HG03045 (cell line): ENCODE measurements around the gene NRG4.
"Not testable (repeated sequence)": the region's sequence is repeated elsewhere in the genome, so short reads cannot be mapped to it uniquely, and the experiment has no call there.

Experiments
- ATAC-seq: cut with Tn5 transposase; IDR thresholded peaks from one replicate; pipeline ENCODE4 v1.9.1; 2021; ENCODE audit warnings: mild to moderate bottlenecking, moderate library complexity; ENCODE audit not compliant: unreplicated experiment

NRG4 gene

GRCh38 chr15:75928680-75929608, 83.3 kb downstream of the NRG4 start:
- ATAC-seq, result no peak

DNA sequence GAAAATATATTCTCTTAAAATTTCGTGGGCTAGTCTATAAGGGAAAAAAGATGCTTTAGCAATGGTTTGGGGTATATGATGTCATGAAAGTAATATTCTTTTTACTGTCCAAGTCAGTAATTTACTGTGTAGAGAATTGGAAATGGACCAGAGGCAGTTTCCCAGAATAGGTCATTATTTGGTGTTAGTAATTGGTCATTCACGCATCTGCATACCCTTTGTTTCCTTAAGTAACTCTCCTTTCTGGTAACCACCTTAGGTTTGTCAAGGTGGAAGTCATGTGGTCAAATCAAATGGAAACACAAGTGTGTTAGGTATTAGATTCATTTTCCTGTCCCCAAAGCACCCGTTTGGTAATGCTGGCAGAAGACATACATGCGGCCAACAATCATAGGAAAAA, 84.6 kb downstream of the NRG4 start:
- ATAC-seq, result no peak

GRCh38 chr15:75926931-75927330, 85.3 kb downstream of the NRG4 start:
- ATAC-seq, result no peak

- no peak for ATAC-seq
Observed at GRCh38 chr15:75925440-75925839, 86.8 kb downstream of the NRG4 start.

DNA sequence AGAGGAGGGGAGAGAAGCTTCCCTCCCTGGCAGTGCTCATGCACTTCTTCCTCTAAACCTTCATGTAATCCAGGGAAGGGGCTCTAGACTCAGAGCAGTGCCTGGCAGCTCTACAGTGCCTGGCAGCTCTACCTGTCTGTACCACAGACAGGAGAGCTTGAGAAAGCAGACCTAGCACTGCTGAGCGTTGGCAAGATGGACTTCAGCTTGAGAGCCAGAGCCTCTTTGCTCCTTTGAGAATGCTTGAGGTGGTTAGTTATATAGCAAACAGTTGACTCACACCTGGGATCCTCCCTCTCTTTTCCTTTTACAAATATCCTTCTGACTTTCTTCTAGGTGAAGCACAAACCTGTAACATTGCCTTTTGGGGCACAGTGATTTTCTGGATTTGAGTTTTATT, 87.6 kb downstream of the NRG4 start:
- no peak for ATAC-seq

DNA sequence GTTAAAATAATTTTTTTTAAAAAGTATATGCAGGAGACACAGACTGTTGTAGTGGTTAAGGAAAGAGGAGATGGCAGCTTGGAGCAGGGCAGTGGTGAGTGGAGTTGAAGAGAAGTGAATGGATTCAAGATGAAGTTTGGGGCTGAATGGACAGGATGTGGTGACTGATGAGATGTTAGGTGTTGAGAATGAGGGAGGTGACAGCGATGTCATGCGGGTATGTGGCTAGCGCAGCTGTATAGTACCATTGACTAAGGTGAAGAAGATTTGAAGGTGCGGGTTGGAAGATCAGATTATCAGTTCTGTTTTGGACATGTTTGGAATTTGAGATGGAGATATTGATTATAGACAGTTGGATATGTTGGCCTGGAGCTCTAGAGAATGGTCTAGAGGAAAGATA, 88.5 kb downstream of the NRG4 start:
- ATAC-seq, result no peak

GRCh38 chr15:75921732-75922703, 90.2 kb downstream of the NRG4 start:
- no peak for ATAC-seq

GRCh38 chr15:75920079-75920478, 92.1 kb downstream of the NRG4 start:
- no peak for ATAC-seq

GRCh38 chr15:75918135-75918534, 94.1 kb downstream of the NRG4 start:
- no peak for ATAC-seq

- no peak for ATAC-seq
Observed at GRCh38 chr15:75916978-75917377, 95.2 kb downstream of the NRG4 start.

DNA sequence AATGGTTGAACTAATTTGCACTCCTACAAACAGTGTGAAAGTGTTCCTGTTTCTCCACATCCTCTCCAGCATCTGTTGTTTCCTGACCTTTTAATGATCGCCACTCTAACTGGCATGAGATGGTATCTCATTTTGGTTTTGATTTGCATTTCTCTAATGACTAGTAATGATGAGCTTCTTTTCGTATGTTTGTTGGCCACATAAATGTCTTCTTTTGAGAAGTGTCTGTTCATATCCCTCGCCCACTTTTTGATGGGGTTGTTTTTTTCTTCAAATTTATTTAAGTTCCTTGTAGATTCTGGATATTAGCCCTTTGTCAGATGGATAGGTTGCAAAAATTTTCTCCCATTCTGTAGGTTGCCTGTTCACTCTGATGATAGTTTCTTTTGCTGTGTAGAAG, 101.9 kb downstream of the NRG4 start:
- not testable (repeated sequence) for ATAC-seq

DNA sequence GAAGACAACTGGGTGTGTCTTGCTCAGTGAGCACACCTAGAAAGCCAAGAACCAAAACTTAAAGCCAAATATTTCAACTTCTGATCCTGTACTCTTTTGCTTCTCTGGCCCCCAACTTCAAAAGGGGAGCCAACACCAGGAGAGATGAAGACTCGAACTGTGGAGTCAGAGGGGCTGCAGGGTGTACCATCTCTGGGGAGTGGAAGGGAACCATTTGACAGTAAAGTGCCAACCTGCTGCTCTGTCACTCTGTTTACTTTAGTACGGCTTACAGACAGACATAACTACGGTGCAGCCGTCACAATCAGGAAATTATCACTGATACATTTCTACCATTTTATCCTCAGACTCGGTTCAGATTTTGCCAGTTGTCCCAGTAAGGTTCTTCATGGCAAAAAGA, 107.0 kb downstream of the NRG4 start:
- no peak for ATAC-seq

DNA sequence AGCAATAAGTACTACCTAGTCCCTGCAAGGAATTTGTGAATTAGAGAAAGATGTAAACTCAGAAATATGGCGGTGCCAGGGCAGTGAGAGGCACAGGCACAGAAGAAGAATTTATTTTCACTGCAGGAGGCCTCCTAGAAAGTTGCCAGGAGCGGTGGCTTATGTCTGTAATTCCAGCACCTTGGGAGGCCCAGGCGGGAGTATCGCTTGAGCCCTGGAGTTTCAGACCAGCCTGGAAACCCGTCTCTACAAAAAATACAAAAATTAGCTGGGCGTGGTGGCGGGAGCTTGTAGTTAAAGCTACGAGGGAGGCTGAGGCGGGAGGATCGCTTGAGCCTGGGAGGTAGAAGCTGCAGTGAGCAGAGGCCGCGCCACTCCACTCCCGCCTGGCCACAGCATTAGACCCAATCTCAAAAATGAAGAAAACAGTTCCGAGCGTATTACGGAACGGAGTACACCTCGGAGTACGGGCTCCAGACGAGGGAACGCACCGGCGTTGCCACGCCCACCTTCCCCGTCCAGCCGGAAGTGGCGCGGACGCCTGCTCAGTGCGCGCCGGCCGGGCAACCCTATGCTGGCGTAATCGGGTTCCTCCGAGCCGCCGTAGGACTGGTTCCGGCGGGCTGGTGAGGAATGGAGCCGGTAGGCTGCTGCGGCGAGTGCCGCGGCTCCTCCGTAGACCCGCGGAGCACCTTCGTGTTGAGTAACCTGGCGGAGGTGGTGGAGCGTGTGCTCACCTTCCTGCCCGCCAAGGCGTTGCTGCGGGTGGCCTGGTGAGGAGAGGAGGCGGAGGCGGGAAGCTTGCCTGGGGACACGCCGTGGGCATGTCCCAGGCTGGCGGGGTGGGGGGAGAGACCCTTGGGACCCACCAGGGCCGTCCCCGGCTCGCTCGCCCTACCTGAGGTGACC, 108.6 kb downstream of the NRG4 start, which contains the start of gene FBXO22:
TSS of gene FBXO22 (plus strand) at position 548 of the 909 bp plus-strand sequence. CDS start at position 634, 86 bp downstream.
- peak; percentile 88 for ATAC-seq

DNA sequence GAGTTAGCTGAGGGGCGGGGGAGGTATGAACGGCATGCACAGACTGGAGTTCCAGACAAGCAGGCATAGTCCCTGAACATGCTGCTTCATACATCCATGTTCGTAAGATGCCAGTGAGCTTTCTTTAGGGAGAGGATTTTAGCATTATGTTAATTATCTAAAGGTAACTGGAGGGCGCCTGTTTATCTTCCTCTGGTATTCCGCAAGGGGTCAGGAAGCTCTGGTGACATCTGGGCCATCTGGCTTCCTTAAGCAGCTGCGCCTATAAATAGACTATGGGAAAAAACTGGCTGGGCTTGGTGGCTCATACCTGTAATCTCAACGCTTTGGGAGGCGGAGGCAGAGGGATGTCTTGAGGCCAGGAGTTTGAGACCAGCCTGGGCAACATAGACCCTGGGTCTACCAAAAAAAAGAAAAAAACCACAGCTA, 110.1 kb downstream of the NRG4 start:
- ATAC-seq, result no peak

DNA sequence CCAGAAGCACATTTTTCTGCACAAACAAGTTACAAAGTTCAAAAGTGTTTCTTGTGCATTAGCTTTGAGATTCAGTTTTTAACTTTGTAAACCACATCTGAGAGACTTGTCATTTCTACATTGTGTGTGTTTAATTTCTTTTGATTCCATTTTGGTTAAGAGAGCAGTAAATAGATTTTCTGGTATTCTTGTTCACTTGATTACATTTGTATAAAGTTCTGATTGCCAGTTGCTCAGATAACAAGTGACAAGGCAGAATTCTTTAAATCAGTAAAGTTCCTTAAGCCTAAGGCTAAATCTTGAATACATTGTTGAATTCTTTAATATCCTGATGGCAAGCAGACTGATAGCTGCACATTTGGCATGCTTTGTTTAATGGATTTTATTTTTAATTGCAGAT, 111.6 kb downstream of the NRG4 start:
- ATAC-seq, result no peak

DNA sequence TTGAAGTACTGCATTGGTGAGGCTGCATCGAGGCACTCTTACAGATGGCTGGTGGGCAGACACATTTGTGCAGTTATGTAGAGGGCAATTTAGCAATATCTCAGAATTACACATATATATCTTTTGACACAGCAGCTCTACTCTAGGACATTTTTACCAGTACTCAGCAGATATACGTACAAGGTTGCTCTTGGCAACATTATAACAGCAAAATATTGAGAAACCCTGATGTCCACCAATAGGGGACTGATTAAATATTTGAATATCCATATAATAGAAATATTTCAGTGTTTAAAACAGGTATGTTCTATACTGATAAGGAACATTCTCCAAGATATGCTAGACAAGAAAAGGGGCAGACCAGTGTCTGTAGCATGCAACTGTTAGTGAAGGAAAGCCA, 116.5 kb downstream of the NRG4 start:
- no peak for ATAC-seq

DNA sequence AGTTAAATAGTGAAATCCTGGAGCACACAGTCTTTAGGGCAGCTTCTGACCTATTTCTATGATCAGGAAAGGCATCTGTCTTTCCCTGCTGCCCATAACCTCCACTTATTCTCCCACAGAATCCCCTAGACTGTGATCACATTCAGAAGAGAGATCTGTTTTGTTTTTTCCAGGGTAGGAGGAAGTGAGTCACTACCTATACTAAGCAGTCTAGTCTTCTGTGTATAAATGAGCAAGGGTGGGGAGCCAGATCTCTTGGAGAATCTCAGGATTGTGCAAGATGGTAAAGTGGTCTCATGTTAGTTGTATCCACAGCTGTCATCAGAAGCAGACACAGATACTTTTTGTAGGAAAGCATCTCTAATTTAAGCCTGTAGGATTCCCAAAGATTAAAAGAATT, 120.3 kb downstream of the NRG4 start:
- ATAC-seq, result no peak
